Ascending aorta (tissue), 2 donors: ENCODE results near the gene MMP3. TPM values are rescaled to one million over a fixed set of nuclear protein-coding genes. Genes with fewer than 3 reads are reported as not detected.
A peak's percentile ranks its signal among the peaks of the same experiment; 100 is the strongest.

Experiments
- DNase-seq, 2 donors: peaks; one replicate each; pipeline ENCODE4 v3.0.0-alpha.2; 2019; ENCODE audit warnings: low spot score in 2 of 2
- H3K27ac ChIP-seq, 2 donors: fragments of 200-600 bp; sonication (generic); one replicate each; pipeline ENCODE4 v1.5.1; 2016 to 2017; ENCODE audit warnings: mild to moderate bottlenecking in 1 of 2
- H3K27me3 ChIP-seq: fragments of 200-600 bp; sonication (generic); one replicate; pipeline ENCODE4 v1.5.1; 2017
- H3K36me3 ChIP-seq, 2 donors: fragments of 200-600 bp; sonication (generic); one replicate each; pipeline ENCODE4 v1.5.1; 2016
- H3K4me1 ChIP-seq, 2 donors: fragments of 200-600 bp; sonication (generic); one replicate each; pipeline ENCODE4 v1.5.1; 2016 to 2017; ENCODE audit warnings: mild to moderate bottlenecking in 1 of 2
- H3K4me3 ChIP-seq, 2 donors: fragments of 200-600 bp; sonication (generic); one replicate each; pipeline ENCODE4 v1.5.1; 2016 to 2017; ENCODE audit warnings: mild to moderate bottlenecking in 1 of 2
- H3K9me3 ChIP-seq, 2 donors: fragments of 200-600 bp; sonication (generic); one replicate each; pipeline ENCODE4 v1.5.1; 2016
- intact Hi-C: fragments of 100-400 bp; cut with DNase I; formaldehyde crosslinking; loops from one replicate; pipeline ENCODE4 v1.15.1; 2023
- total RNA-seq: library from RNA; depleted of rRNA; stranded (reverse); fragments of >200 nt; gene quantifications from one replicate; pipeline ENCODE4 v1.1.0, GENCODE V29; 2016
- TF ChIP-seq, protein P1 (sequence below), 3 experiments: fragments of 200-600 bp in 2 of 3; fragments of 450-650 bp in 1 of 3; sonication (generic) in 2 of 3; IDR thresholded peaks; one replicate each; pipeline ENCODE4 v1.5.1; 2016 to 2019; ENCODE audit warnings: antibody characterized with exemption in 3 of 3, mild to moderate bottlenecking in 1 of 3, moderate library complexity in 1 of 3

MMP3 gene
- total RNA-seq: not detected

DNA sequence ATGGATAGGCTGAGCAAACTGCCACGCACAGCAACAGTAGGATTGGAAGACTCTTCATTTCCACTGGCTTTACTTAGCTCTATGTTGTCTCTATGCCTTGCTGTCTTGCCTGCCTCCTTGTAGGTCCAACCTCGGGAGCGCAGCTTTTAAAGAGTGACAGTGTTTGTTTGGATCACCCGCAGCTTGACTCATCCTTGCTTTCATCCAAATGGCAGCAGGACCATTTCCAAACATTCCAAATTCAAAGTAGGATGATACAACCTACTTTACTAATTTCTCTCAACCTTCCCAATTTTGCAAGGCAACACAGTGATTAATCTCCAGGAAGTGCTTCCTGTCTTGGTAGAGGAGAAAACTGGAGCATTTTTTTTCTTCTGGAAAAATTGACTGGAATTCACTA is at the start of gene MMP3:
TSS of gene MMP3 (minus strand) at position 121 of the 400 bp plus-strand sequence. CDS start at position 58, 63 bp downstream.
- TF ChIP-seq, protein P1, sequence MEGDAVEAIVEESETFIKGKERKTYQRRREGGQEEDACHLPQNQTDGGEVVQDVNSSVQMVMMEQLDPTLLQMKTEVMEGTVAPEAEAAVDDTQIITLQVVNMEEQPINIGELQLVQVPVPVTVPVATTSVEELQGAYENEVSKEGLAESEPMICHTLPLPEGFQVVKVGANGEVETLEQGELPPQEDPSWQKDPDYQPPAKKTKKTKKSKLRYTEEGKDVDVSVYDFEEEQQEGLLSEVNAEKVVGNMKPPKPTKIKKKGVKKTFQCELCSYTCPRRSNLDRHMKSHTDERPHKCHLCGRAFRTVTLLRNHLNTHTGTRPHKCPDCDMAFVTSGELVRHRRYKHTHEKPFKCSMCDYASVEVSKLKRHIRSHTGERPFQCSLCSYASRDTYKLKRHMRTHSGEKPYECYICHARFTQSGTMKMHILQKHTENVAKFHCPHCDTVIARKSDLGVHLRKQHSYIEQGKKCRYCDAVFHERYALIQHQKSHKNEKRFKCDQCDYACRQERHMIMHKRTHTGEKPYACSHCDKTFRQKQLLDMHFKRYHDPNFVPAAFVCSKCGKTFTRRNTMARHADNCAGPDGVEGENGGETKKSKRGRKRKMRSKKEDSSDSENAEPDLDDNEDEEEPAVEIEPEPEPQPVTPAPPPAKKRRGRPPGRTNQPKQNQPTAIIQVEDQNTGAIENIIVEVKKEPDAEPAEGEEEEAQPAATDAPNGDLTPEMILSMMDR (IDR thresholded peaks at IDR 0.05): no peak
- no peaks in the 10 kb centered on the region for H3K9me3 ChIP-seq
- no peak within 1 kb of the TSS for H3K4me3 ChIP-seq

DNA sequence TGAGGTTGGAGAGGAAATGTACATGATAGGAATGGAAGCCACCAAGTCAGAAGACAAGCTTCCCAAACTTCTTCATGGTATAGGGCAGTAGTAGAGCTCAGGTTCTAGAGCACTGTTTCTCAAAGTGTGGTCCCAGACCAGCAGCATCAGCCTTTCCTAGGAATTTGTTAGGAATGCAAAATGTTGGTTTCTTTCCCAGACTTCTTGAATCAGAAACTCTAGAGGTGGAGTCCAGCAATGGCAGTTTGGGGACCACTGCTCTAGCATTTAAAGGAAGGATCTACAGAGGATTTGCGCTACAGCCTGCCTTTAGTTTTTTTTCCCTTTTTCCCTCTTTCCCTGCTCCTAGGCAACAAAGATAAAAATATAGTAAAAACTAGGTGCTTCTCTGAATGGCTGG is 48.3 kb upstream of the MMP3 start:
- Histone ChIP-seq H3K4me3 (no peak overlapping the region), H3K4me1 (no peaks in the 10 kb centered on the region), H3K9me3 (no peaks in the 10 kb centered on the region), H3K36me3 (no peaks in the 10 kb centered on the region), H3K27ac (no peak overlapping the region), H3K27me3 (no peaks in the 10 kb centered on the region)
- intact Hi-C loops: no loop called here
- no peak for DNase-seq
- TF ChIP-seq, protein P1 (IDR thresholded peaks at IDR 0.05): no peak

More for the DNA sequence above, at the start of gene MMP3:
- no peak for DNase-seq
- intact Hi-C loops: no loop called here
- H3K36me3 ChIP-seq: no peaks in the 10 kb centered on the region
- H3K4me1 ChIP-seq: no peaks in the 10 kb centered on the region
- no peaks in the 10 kb centered on the region for H3K27me3 ChIP-seq
- H3K27ac ChIP-seq: no peak within 1 kb of the TSS

DNA sequence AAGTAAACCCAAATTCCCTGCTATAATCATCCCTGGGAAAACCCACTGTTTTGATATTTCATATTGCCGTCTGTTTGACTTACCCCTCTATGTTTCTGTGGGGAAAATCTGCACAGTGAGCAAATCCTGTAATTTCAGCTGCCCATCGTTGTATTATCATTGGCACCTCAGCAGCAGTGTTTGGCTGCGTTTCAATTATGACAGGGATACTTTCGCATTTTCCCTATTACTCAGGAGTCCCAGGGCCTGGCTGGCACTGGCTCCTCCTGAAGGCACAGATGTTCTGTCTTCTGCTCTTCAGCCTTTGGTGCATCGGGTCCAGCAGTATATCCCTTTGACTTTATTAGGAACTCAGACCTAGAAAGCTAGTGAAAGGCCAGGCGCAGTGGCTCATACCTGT is 43.6 kb upstream of the MMP3 start:
- no peak for DNase-seq
- TF ChIP-seq, protein P1 (IDR thresholded peaks at IDR 0.05): no peak
- Histone ChIP-seq H3K4me1 (no peaks in the 10 kb centered on the region), H3K9me3 (no peaks in the 10 kb centered on the region), H3K36me3 (no peaks in the 10 kb centered on the region), H3K27ac (no peak overlapping the region), H3K4me3 (no peak overlapping the region), H3K27me3 (no peaks in the 10 kb centered on the region)
- intact Hi-C loops: no loop called here

DNA sequence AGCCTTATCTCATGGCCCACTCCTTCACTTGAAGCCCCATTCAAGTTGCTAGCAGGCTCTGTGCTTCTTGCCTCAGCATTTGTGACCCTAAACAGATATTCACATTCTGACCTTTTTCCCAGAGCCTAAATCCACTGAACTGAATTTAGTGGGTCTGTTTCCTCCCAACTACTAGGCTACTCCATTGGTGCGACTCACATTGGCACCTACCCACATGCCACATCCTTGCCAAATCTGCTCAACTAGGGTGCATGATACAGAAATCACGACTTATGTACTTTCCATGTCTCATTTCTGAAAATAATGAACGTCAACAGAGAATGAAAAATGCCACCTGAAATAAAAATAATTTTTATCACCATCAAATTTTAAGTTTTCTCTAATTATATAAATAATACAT is 39.7 kb upstream of the MMP3 start:
- H3K9me3 ChIP-seq: no peaks in the 10 kb centered on the region
- no peak overlapping the region for H3K27ac ChIP-seq
- intact Hi-C loops: no loop called here
- no peak overlapping the region for H3K4me3 ChIP-seq
- H3K27me3 ChIP-seq: no peaks in the 10 kb centered on the region
- no peaks in the 10 kb centered on the region for H3K36me3 ChIP-seq
- no peaks in the 10 kb centered on the region for H3K4me1 ChIP-seq
- TF ChIP-seq, protein P1 (IDR thresholded peaks at IDR 0.05): no peak
- no peak for DNase-seq

DNA sequence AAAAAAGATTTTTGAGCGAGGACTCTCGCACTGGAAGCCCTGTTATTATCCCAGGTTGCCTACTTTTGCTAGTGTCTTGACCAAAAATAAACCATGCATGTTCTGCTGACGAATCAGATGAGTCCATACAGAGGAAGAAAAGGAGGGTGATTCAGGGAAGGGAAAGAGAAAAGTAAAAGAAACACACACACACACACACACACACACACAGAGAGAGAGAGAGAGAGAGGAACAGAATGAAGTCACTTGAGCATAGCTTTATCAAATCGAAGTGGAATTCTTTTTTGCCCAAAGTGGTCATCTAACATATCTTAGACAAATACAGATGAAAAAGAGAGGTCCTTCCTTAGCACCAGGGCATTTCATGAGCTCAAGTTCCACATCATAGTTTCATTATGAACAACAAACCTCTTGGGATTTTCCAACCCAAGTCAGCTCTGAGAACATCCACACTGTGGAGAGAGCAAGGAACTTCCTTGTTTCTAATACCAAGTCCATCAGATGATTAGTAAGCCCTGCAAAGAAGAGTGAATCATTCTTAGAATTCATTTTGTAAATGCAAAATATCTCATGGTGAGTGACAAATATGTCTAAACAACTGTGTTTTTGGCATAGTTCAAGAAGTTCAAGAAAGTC is 39.1 kb upstream of the MMP3 start:
- H3K27me3 ChIP-seq: no peaks in the 10 kb centered on the region
- no peak overlapping the region for H3K4me3 ChIP-seq
- intact Hi-C loops: no loop called here
- no peaks in the 10 kb centered on the region for H3K4me1 ChIP-seq
- H3K27ac ChIP-seq: no peak overlapping the region
- no peak for DNase-seq
- TF ChIP-seq, protein P1 (IDR thresholded peaks at IDR 0.05): no peak
- no peaks in the 10 kb centered on the region for H3K36me3 ChIP-seq
- no peaks in the 10 kb centered on the region for H3K9me3 ChIP-seq

DNA sequence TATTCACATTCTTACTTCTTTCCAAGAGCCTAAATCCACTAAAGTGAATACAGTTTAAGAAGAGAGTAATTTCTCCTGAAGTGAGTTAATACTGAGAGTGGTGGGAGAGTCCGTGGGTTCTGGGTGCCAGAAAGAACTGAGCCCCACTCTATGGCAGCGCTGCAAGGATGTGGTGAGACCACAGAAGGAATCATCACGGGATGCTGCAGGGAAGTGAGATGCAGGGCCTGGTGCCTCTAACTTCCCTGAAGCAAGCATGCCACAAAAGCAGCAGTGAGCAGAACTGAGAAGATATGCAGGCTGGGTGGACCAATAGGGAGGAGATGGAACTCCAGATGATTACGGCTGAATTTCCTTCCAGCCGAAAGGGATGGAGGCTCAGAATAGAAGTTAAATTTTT is 36.4 kb upstream of the MMP3 start:
- TF ChIP-seq, protein P1 (IDR thresholded peaks at IDR 0.05): no peak
- intact Hi-C loops: no loop called here
- no peaks in the 10 kb centered on the region for H3K9me3 ChIP-seq
- no peaks in the 10 kb centered on the region for H3K36me3 ChIP-seq
- H3K4me3 ChIP-seq: no peak overlapping the region
- H3K4me1 ChIP-seq: no peaks in the 10 kb centered on the region
- peak in 1 of 2 donors; percentile 63 for DNase-seq
- H3K27me3 ChIP-seq: no peaks in the 10 kb centered on the region
- H3K27ac ChIP-seq: no peak overlapping the region
